Panc1 (cell line): ENCODE measurements around the gene GTF3C5.

ENCODE experiments used
- CTCF ChIP-seq: fragments of 450-650 bp; IDR thresholded peaks from 2 replicates; pipeline ENCODE4 v1.5.1; 2017; ENCODE audit warnings: mild to moderate bottlenecking
- POLR2AphosphoS5 ChIP-seq: IDR thresholded peaks from 2 replicates; pipeline ENCODE4 v1.6.1; 2012; ENCODE audit warnings: mild to moderate bottlenecking, low read depth, low read length, moderate library complexity
- REST ChIP-seq, 2 experiments: IDR thresholded peaks; 2 replicates each; pipeline ENCODE4 v1.6.1; 2011 to 2012; ENCODE audit warnings: low read depth in 2 of 2, control low read depth in 1 of 2, low read length in 1 of 2, mild to moderate bottlenecking in 1 of 2, moderate library complexity in 1 of 2; ENCODE audit not compliant: insufficient read depth in 1 of 2
- SIN3A ChIP-seq: IDR thresholded peaks from 2 replicates; pipeline ENCODE4 v1.6.1; 2012; ENCODE audit warnings: low read depth, mild to moderate bottlenecking, low read length, moderate library complexity, borderline replicate concordance; ENCODE audit not compliant: insufficient read depth

- no peak for TF ChIP-seq CTCF
- TF ChIP-seq REST (IDR thresholded peaks at IDR 0.05; ENCODE audit: insufficient read depth in 1 of 2, low read depth in 2 of 2, low read length in 1 of 2): no peak
- no peak for TF ChIP-seq POLR2AphosphoS5
- TF ChIP-seq SIN3A: no peak
These were observed 707 bp downstream of the GTF3C5 start for GRCh38 chr9:133031496-133031911.
